ENCODE results near the gene PHLDB3.

PHLDB3 gene

DNA sequence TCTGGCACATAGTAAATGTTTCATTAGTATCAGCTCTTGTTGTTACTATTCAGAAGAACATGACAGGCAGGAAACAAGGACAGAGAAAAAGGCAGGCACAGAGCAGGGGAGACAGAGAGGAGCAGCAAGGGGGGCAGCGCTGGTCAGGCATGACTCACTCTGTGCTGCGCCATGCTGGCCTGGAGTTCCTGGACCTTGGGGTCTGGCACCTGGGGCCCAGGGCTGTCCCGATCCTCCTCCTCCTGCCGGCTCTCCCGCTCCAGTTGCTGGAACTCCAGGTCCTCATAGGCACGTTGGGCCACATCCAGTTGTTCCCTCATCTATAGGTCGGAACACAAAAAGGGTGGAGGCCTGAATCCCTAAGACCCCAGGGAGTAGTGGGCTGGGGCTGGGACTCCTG is 7.6 kb downstream of the PHLDB3 start:
- no peak for DNase-seq (ENCODE audit: low read depth)

GRCh38 chr19:43495082-43495481 is 9.5 kb downstream of the PHLDB3 start:
- DNase-seq (ENCODE audit: low read depth): no peak

DNA sequence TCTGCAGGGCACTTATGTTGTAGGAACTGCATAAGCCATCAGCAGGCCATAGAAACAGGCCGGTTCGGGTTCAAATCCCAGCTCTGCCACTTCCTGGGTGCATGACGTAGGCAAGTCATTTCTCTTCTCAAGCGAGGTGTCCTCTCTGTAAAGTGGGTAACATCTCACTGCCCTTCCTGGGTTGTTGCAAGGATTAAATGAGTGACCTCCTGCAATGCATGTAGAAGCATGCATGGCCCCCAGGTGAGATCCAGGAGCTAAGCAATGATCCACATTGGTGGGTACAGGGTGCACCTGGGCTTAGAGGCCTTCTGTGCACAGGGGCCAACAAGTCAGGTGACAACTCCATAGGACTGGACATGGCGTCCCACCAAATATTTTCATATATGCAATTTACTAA is 13.8 kb downstream of the PHLDB3 start:
- DNase-seq (ENCODE audit: low read depth): no peak

DNA sequence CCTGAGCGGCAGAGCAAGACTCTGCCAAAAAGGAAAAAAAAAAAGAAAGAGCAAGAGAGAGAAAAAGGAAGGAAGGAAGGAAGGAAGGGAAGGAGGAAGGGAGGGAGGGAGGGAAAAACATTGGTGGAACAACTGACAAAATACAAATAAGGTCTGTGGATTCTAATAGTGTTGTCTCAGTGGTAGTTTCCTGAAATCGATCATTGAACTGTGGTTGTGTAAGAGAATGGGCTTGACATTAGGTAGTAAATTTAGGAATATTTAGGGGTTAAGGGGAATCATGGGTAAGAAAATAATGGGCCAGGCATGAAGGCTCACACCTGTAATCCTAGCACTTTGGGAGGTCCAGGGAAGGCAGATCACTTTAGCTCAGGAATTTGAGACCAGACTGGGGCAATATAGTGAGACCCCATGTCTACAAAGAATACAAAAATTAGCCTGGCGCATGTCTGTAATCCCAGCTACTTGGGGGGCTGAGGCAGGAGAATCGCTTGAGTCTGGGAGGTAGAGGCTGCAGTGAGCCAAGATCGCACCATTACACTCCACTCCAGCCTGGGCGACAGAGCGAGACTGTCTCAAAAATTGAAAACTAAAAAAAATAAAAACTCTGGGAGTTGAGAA is 14.5 kb downstream of the PHLDB3 start:
- DNase-seq (ENCODE audit: low read depth): no peak

- DNase-seq (ENCODE audit: low read depth): no peak
Observed at GRCh38 chr19:43489310-43489709, 15.2 kb downstream of the PHLDB3 start.

- no peak for DNase-seq (ENCODE audit: low read depth)
Observed at GRCh38 chr19:43488179-43488578, 16.4 kb downstream of the PHLDB3 start.

DNA sequence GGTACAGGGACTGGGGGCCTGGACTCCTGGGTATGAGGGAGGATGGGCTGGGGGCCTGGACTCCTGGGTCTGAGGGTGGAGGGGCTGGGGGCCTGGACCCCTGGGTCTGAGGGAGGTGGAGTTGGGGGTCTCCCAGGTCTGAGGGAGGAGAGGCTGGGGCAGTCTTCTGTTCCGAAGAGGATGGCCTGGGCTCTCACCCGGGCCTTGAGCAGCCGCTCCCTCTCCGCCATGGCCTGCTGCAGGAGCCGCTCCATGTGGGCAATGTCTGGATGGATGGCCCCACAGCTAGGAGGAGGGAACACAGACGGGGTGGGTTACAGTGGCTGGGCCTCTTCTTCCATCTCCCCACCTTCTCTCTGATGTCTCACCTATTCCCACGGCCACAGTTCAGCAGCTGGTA is 18.1 kb downstream of the PHLDB3 start:
- no peak for DNase-seq (ENCODE audit: low read depth)

- DNase-seq (ENCODE audit: low read depth): no peak
Observed at GRCh38 chr19:43485951-43486350, 18.6 kb downstream of the PHLDB3 start.

- DNase-seq (ENCODE audit: low read depth): no peak
Observed at GRCh38 chr19:43483281-43483680, 21.3 kb downstream of the PHLDB3 start.

DNA sequence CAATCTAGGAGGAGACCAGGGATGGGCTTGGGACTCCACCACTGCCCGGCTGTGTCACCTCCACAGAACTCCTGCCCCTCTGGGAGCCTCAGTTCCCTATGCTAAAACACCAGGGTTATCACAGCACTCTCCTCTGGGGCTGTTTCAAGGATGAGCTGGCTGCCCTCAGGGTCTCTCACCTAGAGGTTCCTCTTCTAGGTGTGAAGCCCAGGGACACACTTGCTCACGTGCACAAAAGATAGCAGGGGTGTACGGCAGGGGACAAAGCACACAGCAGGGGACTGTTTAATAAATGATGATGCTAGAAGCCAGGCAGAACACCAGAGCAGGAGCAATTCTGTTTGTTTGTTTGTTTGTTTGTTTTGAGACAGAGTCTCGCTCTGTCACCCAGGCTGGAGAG is 22.4 kb downstream of the PHLDB3 start:
- no peak for DNase-seq (ENCODE audit: low read depth)

- no peak for DNase-seq (ENCODE audit: low read depth)
Observed at GRCh38 chr19:43481701-43482100, 22.8 kb downstream of the PHLDB3 start.

DNA sequence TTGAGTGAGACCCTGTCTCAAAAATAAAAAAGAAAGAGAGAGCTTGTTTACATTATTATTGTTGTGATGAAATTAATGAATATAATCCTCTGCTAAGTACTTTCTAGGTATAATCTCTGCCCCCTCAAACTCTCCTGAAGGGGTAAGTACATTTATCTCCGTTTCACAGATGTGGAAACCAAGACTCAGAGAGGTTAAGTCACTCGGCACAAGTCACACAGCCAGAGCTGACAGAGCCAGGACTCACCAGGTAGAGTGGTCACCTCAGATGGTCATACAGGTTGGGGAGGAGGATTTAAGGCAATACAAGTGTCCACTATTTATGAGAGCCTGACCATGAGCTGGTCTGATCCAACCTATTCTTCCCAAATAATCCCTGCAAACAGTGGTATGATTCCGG is 24.0 kb downstream of the PHLDB3 start:
- DNase-seq (ENCODE audit: low read depth): no peak

GRCh38 chr19:43479961-43480561 is 24.5 kb downstream of the PHLDB3 start:
- no peak for DNase-seq (ENCODE audit: low read depth)

DNA sequence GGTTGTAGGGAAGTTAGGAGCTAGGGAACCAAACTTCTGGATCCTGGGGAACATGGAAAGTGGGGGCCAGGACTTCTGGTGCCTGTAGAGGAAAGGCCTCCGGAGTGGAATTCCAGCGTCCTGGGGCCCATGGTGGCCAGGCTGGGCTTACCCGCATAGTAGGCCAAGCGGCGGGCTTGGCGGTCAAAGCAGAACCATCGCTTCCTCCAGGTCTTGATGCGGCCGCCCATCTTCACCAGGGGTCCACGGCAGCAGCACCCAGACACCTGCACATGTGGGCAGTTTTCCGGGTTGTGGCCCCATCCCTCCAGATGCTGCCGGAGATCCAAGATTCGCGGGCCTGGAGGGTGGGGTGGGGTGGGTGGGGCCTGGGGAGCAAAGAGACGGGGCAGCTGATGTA is 25.3 kb downstream of the PHLDB3 start:
- DNase-seq (ENCODE audit: low read depth): no peak

- DNase-seq (ENCODE audit: low read depth): no peak
Observed at GRCh38 chr19:43478323-43478722, 26.2 kb downstream of the PHLDB3 start.

DNA sequence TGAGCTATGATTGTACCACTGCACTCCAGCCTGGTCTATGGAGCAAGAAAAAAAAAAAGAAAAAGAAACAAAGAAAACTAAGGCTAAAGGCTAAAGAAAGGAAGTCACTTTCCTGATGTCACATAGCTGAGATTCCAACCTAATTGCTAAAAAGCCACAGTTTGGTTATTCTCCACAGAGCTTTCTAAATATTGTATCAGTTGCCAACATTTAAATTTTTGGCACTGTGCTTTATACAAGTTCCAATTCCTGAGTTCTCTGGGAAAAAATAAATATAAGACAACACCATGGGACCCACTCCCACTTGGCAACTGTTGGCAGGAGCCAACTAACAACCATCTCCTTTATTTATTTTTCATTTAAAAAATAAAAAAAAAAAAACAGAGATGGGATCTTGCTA is 27.9 kb downstream of the PHLDB3 start:
- DNase-seq (ENCODE audit: low read depth): no peak

GRCh38 chr19:43474986-43475705 is 29.4 kb downstream of the PHLDB3 start:
- peak; percentile 81 for DNase-seq (ENCODE audit: low read depth)

DNA sequence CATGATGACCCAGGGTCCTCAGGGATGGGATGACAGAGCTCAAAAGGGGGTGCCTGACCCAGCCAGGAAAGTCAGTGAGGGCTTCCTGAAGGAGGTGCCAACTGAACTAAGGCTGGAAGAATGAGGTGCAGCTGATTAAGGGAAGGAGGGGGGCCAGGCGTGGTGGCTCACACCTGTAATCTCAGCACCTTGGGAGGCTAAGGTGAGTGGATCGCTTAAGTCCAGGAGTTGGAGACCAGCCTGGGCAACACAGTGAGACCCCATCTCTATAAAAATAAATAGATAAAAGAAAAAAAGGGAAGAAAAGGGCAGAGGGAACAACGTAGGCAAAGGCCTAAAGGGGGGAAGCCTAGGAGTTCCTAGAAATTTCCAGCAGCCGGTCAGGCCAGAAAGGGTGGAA is 30.1 kb downstream of the PHLDB3 start:
- DNase-seq (ENCODE audit: low read depth): no peak

- DNase-seq (ENCODE audit: low read depth): no peak
Observed at GRCh38 chr19:43471091-43471490, 33.5 kb downstream of the PHLDB3 start.

DNA sequence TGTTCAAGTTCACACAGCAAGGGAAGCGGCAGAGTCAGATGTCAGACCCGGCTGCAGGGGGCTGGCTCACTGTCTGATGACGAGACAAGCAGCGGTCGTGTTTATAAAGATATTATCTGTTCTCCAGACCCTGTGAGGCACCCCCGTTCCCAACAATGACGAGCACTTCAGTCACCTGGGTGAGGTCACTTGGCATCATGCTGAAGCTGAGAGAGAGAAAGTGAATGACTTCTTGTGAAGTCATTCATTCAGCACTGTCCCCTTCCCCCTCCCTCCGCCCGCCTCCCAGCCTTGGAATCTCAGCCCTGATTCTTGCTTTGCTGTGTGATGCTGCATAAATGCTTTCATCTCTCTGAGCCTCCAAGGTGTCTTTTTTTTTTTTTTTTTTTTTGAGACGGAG is 34.3 kb downstream of the PHLDB3 start:
- no peak for DNase-seq (ENCODE audit: low read depth)

DNA sequence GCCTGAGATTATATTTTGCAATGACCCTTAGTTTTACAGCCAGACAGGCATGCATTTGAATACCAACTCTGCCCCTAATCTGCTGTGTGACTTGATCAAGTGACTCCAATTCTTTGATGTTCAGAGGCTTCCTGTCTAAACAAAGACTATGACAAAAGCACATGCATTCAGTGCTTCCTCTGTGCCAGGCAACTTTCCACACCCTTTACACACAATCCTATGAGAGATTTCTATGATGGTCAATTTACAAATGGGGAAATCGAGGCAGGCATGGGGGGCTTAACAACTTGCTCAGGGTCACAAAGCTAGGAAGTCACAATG is 35.4 kb downstream of the PHLDB3 start:
- no peak for DNase-seq (ENCODE audit: low read depth)

DNA sequence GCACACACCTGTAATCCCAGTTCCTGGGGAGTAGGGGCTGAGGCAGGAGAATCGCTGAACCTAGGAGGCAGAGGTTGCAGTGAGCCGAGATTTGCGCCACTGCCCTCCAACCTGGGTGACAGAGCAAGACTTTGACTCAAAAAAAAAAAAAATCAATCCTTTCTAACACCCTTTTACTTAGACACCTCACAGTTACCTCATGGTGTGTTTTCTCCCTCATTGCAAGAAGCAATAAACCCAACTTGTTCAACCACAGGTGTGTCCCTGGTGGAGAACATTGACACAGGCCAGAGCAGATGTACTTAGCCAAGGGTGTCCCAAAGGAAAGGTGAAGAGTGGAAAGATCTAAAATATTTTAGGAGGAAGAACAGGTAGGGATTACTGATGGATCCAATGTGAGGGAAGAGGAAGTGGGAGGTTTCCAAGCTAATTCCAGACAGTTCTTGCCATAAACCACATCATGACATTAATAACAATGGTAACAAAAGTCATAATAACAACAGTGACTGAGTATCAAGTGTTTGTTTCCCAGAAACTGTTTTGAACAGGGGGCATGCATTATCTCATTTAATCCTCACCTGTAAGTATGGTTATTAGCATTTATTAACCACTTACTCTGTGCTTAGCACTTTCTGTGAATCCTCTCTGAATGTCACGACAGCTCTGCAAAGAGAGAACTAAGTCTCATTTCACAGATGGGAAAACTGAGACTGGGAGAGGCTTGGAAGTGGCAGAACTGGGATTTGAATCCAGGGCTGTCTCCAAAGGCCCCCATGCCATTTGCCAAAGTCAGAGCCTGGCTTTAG is 36.0 kb downstream of the PHLDB3 start:
- DNase-seq (ENCODE audit: low read depth): no peak

GRCh38 chr19:43467730-43468129 is 36.8 kb downstream of the PHLDB3 start:
- DNase-seq (ENCODE audit: low read depth): no peak

All from fibroblast of the conjunctiva (primary cell).